GM18951 (cell line): ENCODE measurements around the gene TRIM54.
"Not testable (repeated sequence)": the region's sequence is repeated elsewhere in the genome, so short reads cannot be mapped to it uniquely, and the experiment has no call there.

Source experiments
- POLR2A ChIP-seq: IDR thresholded peaks from 4 replicates; pipeline ENCODE4 v1.6.1; 2011; ENCODE audit warnings: mild to moderate bottlenecking; ENCODE audit not compliant: insufficient read length, insufficient read depth; ENCODE audit errors: extremely low read depth
- in situ Hi-C: fragments of 300-500 bp; cut with MboI; formaldehyde crosslinking; loops from one replicate; pipeline ENCODE4 v1.12.0; 2022; ENCODE audit warnings: low sequenced_read_pairs, mixed read lengths, inconsistent platforms; ENCODE audit not compliant: unreplicated experiment

TRIM54 gene

GRCh38 chr2:27305516-27305915, 23.3 kb downstream of the TRIM54 start:
- in situ Hi-C loops = no loop called here
- no peak for TF ChIP-seq POLR2A

GRCh38 chr2:27306136-27306535, 23.9 kb downstream of the TRIM54 start:
- in situ Hi-C loops = no loop called here
- no peak for TF ChIP-seq POLR2A

- in situ Hi-C loops = no loop called here
- TF ChIP-seq POLR2A = no peak
Measured at GRCh38 chr2:27306573-27307286, 24.5 kb downstream of the TRIM54 start.

- TF ChIP-seq POLR2A = no peak
- in situ Hi-C loops = no loop called here
Measured at GRCh38 chr2:27307287-27307544, 25.0 kb downstream of the TRIM54 start.

GRCh38 chr2:27307545-27308358, 25.5 kb downstream of the TRIM54 start:
- in situ Hi-C loops = no loop called here

GRCh38 chr2:27308359-27308881, 26.2 kb downstream of the TRIM54 start, which contains the start of gene UCN:
UCN (minus strand) TSS chr2:27308445; CDS start chr2:27307895, 550 bp downstream.
- in situ Hi-C loops = no loop called here
- no peak for TF ChIP-seq POLR2A

More at GRCh38 chr2:27307545-27308358, 25.5 kb downstream of the TRIM54 start:
- TF ChIP-seq POLR2A = no peak

GRCh38 chr2:27309651-27310050, 27.4 kb downstream of the TRIM54 start:
- no peak for TF ChIP-seq POLR2A
- in situ Hi-C loops = no loop called here

- in situ Hi-C loops = no loop called here
- TF ChIP-seq POLR2A = no peak
Measured at GRCh38 chr2:27312152-27312551, 29.9 kb downstream of the TRIM54 start.

- TF ChIP-seq POLR2A = no peak
- in situ Hi-C loops = no loop called here
Measured at GRCh38 chr2:27313882-27314645, 31.8 kb downstream of the TRIM54 start.

- in situ Hi-C loops = no loop called here
- no peak for TF ChIP-seq POLR2A
Measured at GRCh38 chr2:27314709-27315108, 32.5 kb downstream of the TRIM54 start.

GRCh38 chr2:27315122-27315521, 32.9 kb downstream of the TRIM54 start:
- TF ChIP-seq POLR2A = no peak
- in situ Hi-C loops = no loop called here

GRCh38 chr2:27316655-27317412, 34.6 kb downstream of the TRIM54 start:
- in situ Hi-C loops = no loop called here

GRCh38 chr2:27319839-27320238, 37.6 kb downstream of the TRIM54 start:
- in situ Hi-C loops = not testable (repeated sequence)

More at GRCh38 chr2:27316655-27317412, 34.6 kb downstream of the TRIM54 start:
- no peak for TF ChIP-seq POLR2A
